DND-41 (cell line): ENCODE measurements around the gene LY6G6C.

Experiments
- ATAC-seq: fragments of 200-7000 bp; cut with Tn5 transposase; 3 replicates; pipeline ENCODE4 v1.9.1; 2021; ENCODE audit warnings: low read depth; ENCODE audit not compliant: insufficient read depth
- DNase-seq: peaks from one replicate; pipeline ENCODE4 v3.0.0-alpha.2; 2020
- H2AFZ ChIP-seq: 2 replicates; pipeline ENCODE4 v1.6.0; 2012; ENCODE audit warnings: low read depth, low read length
- H3K27ac ChIP-seq: 2 replicates; pipeline ENCODE4 v1.5.1; 2012; ENCODE audit warnings: low read length, inconsistent platforms
- H3K27me3 ChIP-seq: fragments of 200-600 bp; sonication (generic); 2 replicates; pipeline ENCODE4 v1.6.0; 2012; ENCODE audit warnings: low read length, mild to moderate bottlenecking, inconsistent platforms; ENCODE audit not compliant: insufficient read depth, poor library complexity
- H3K36me3 ChIP-seq: 2 replicates; pipeline ENCODE4 v1.5.1; 2012; ENCODE audit warnings: low read length, inconsistent platforms; ENCODE audit not compliant: insufficient read depth
- H3K4me1 ChIP-seq: 2 replicates; pipeline ENCODE4 v1.5.1; 2012; ENCODE audit warnings: mild to moderate bottlenecking, low read length; ENCODE audit not compliant: insufficient read depth
- H3K4me2 ChIP-seq: 2 replicates; pipeline ENCODE4 v1.6.0; 2012; ENCODE audit warnings: mild to moderate bottlenecking, moderate library complexity, low read length, inconsistent platforms; ENCODE audit not compliant: insufficient read depth
- H3K4me3 ChIP-seq, 2 experiments: fragments of 200-600 bp in 1 of 2; shearing (Covaris generic) in 1 of 2; 2 replicates each; pipeline ENCODE4 v1.5.1; 2012 to 2016; ENCODE audit warnings: inconsistent platforms in 2 of 2, low read length in 2 of 2, mild to moderate bottlenecking in 2 of 2, low read depth in 1 of 2, moderate library complexity in 1 of 2
- H3K79me2 ChIP-seq: 2 replicates; pipeline ENCODE4 v1.6.0; 2012; ENCODE audit warnings: low read length, inconsistent platforms; ENCODE audit not compliant: insufficient read depth
- H3K9ac ChIP-seq: 2 replicates; pipeline ENCODE4 v1.6.0; 2012; ENCODE audit warnings: low read depth, mild to moderate bottlenecking, inconsistent platforms, low read length, moderate library complexity
- H3K9me3 ChIP-seq: 2 replicates; pipeline ENCODE4 v1.5.1; 2012; ENCODE audit warnings: low read length, moderate library complexity, mild to moderate bottlenecking, inconsistent platforms; ENCODE audit not compliant: insufficient read depth, severe bottlenecking
- H4K20me1 ChIP-seq: 2 replicates; pipeline ENCODE4 v1.6.0; 2012; ENCODE audit warnings: low read length; ENCODE audit not compliant: insufficient read depth
- EZH2 ChIP-seq: IDR thresholded peaks from 3 replicates; pipeline ENCODE4 v1.6.1; 2012; ENCODE audit warnings: borderline replicate concordance, low read depth, mild to moderate bottlenecking, moderate library complexity, low read length, inconsistent platforms; ENCODE audit not compliant: severe bottlenecking
- TF ChIP-seq, protein P1 (sequence below): IDR thresholded peaks from 2 replicates; pipeline ENCODE4 v1.5.1; 2012; ENCODE audit warnings: borderline replicate concordance, low read length, moderate library complexity, mild to moderate bottlenecking; ENCODE audit not compliant: poor library complexity, severe bottlenecking; ENCODE audit errors: extremely low read depth

The LY6G6C gene

DNA sequence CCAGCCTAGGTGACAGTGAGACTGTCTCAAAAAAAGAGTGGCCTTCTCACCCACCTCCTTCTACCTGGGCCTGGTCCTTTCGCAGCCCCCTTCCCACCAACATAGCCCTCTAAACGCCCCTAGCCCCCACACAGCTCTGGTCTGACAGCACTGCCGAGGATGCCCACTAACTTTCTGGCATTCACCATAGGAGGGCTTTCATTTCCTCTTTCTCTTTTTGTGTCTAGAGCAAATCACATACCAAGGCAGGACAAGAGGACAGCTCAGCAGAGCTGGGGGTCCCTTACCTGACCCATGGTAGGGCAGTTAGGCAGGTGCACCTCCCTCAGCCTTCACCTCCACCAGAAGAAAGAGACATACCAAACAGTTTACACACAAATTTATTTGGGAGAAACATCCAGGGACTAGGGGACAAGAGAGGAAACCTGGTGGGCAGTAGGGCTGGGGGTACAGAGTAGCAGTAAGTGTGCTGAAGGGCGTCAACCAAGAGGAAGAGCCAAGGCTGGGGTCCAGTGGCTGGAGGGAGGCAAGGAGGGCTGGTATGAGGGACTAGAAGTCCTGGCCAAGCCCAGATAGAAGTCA lies 45.1 kb downstream of the LY6G6C start:
- no peak overlapping the region for H3K4me2 ChIP-seq
- no peak overlapping the region for H3K9ac ChIP-seq
- DNase-seq (no peak), ATAC-seq (no peak)
- no peaks in the 10 kb centered on the region for H3K4me1 ChIP-seq
- H3K36me3 ChIP-seq: peaks cover 17% of the 10 kb centered on the region
- no peaks in the 10 kb centered on the region for H3K9me3 ChIP-seq
- no peaks in the 10 kb centered on the region for H4K20me1 ChIP-seq
- H3K27ac ChIP-seq: no peak overlapping the region
- no peaks in the 10 kb centered on the region for H3K27me3 ChIP-seq
- no peak overlapping the region for H3K4me3 ChIP-seq
- TF ChIP-seq, protein P1, sequence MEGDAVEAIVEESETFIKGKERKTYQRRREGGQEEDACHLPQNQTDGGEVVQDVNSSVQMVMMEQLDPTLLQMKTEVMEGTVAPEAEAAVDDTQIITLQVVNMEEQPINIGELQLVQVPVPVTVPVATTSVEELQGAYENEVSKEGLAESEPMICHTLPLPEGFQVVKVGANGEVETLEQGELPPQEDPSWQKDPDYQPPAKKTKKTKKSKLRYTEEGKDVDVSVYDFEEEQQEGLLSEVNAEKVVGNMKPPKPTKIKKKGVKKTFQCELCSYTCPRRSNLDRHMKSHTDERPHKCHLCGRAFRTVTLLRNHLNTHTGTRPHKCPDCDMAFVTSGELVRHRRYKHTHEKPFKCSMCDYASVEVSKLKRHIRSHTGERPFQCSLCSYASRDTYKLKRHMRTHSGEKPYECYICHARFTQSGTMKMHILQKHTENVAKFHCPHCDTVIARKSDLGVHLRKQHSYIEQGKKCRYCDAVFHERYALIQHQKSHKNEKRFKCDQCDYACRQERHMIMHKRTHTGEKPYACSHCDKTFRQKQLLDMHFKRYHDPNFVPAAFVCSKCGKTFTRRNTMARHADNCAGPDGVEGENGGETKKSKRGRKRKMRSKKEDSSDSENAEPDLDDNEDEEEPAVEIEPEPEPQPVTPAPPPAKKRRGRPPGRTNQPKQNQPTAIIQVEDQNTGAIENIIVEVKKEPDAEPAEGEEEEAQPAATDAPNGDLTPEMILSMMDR: no peak
- TF ChIP-seq EZH2: no peak
- H2AFZ ChIP-seq: no peak overlapping the region
- no peaks in the 10 kb centered on the region for H3K79me2 ChIP-seq

DNA sequence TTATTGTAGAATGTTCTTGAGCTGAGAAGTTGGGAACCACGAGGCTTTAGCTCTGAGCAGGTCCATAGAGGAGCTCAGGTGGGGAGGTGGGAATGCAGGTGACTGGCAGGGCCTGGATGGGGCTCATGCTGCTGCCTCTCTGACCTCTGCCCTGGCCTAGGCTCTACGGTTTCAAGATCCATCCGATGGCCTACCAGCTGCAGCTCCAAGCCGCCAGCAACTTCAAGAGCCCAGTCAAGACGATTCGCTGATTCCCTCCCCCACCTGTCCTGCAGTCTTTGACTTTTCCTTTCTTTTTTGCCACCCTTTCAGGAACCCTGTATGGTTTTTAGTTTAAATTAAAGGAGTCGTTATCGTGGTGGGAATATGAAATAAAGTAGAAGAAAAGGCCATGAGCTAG lies 51.9 kb downstream of the LY6G6C start, which contains the start of gene LY6G5B:
Gene LY6G5B (plus strand): TSS at position 301 of the 400 bp plus-strand sequence. CDS start 975 bp downstream, outside the sequence.
- Histone ChIP-seq H3K36me3 (peaks cover 65% of the 10 kb centered on the region), H3K4me2 (0 out of 2 replicates have a peak within 1 kb of the TSS, but pooled peaks have one; percentile 0), H2AFZ (no peak within 1 kb of the TSS), H3K9me3 (no peaks in the 10 kb centered on the region), H4K20me1 (peaks cover 20% of the 10 kb centered on the region; the same call in 1 of the 2 replicates), H3K4me3 (no peak within 1 kb of the TSS), H3K4me1 (peaks cover 27% of the 10 kb centered on the region), H3K9ac (no peak within 1 kb of the TSS), H3K27me3 (no peaks in the 10 kb centered on the region), H3K27ac (no peak within 1 kb of the TSS), H3K79me2 (peaks cover 47% of the 10 kb centered on the region)
- no peak for DNase-seq
- TF ChIP-seq, protein P1: no peak
- TF ChIP-seq EZH2: no peak
- ATAC-seq: no peak
